GM10266 (cell line): ENCODE results near the gene ENO3.
"Not testable (repeated sequence)": the region's sequence is repeated elsewhere in the genome, so short reads cannot be mapped to it uniquely, and the experiment has no call there.

ENCODE experiments used
- DNase-seq: peaks from one replicate; pipeline ENCODE4 v3.0.0; 2012; ENCODE audit errors: extremely low spot score
- TF ChIP-seq, protein P1 (sequence below): IDR thresholded peaks from 2 replicates; pipeline ENCODE4 v1.5.1; 2012; ENCODE audit warnings: mild to moderate bottlenecking, low read depth; ENCODE audit not compliant: control insufficient read depth, insufficient read depth; ENCODE audit errors: missing control alignments

The ENO3 gene

DNA sequence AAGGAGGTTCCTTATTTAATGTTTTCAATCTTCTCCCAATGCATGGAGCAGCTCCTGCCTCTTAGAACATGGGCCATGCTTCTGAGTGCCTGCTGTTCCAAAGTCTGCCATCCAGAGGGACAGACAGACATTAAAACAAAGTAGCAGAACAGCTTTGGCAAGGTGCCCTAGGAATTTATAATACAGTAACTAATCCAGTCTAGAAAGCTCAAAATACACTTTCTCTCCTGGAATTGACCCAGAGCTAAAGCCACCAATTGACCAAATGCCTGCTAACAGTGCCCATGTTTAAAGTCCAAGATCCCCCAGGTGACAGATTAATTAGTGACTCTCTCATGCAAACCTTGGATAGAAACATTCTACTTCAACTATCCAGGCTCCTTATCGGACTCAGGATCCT lies 36.9 kb upstream of the ENO3 start:
- DNase-seq, result no peak
- TF ChIP-seq, protein P1, sequence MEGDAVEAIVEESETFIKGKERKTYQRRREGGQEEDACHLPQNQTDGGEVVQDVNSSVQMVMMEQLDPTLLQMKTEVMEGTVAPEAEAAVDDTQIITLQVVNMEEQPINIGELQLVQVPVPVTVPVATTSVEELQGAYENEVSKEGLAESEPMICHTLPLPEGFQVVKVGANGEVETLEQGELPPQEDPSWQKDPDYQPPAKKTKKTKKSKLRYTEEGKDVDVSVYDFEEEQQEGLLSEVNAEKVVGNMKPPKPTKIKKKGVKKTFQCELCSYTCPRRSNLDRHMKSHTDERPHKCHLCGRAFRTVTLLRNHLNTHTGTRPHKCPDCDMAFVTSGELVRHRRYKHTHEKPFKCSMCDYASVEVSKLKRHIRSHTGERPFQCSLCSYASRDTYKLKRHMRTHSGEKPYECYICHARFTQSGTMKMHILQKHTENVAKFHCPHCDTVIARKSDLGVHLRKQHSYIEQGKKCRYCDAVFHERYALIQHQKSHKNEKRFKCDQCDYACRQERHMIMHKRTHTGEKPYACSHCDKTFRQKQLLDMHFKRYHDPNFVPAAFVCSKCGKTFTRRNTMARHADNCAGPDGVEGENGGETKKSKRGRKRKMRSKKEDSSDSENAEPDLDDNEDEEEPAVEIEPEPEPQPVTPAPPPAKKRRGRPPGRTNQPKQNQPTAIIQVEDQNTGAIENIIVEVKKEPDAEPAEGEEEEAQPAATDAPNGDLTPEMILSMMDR, result no peak

DNA sequence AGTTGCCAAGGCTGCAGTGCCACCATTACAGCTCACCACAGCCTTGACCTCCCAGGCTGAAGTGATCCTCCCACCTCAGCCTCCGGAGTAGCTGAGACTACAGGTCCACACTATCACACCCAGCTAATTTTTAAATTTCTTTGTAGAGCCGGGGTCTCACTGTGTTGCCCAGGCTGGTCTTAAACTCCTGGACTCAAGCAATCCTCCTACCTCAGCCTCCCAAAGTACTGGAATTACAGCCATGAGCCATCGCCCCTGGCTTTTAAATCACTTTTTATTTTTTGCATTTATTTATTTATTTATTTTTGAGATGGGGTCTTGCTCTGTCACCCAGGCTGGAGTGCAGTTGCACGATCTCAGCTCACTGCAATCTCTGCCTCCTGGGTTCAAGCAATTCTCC lies 36.4 kb upstream of the ENO3 start:
- DNase-seq, result not testable (repeated sequence)

DNA sequence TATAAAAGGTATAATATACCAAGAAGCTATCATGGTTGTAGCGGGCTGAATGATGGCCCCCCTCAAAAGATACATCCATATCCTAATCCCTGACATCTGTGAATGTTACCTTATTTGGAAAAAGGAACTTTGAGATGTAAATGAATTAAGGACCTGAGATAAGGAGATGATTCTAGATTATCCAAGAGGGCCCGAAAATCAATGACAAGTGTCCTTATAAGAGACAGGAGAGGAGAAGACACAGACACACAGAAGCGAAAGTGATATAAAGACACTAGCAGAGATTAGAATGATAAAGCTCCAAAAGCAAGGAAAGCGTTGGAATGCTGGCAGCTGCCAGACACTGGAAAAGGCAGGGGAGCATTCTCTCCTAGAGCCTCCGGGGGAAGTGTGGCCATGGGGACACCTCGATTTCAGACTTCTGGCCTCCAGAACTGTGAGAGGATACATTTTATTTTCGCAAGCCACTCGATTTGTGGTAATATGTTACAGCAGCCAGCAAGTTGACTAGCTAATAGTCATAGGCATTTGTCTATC lies 31.3 kb upstream of the ENO3 start:
- DNase-seq, result no peak

DNA sequence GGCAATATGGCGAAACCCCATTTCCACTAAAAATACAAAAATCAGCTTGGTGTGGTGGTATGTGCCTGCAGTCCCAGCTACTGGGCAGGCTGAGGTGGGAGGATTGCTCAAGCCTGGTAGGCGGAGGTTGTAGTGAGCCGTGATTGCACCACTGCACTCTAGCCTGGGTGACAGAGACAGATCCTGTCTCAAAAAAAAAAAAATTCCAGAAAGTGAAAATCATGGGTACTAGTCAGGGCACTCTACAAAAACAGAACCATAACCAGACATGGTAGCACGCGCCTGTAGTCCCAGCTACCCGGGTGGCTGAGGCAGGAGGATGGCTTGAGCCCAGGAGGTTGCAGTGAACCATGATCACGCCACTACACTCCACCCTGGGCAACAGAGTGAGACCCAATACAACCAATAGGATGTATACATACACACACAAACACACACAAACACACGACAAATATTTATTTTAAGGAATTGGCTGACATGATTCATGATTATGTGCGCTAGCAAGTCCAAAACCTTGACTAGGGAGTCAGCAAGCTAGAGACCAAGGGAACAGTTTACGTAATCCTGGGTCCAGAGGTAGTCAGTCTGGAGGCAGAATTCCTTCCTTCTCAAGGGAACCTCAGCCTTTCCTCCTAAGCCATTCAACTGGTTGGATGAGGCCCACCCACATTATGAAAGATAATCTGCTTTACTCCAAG lies 30.4 kb upstream of the ENO3 start:
- TF ChIP-seq, protein P1, result no peak
- DNase-seq, result no peak

More for the DNA sequence above, 31.3 kb upstream of the ENO3 start:
- TF ChIP-seq, protein P1, result no peak

DNA sequence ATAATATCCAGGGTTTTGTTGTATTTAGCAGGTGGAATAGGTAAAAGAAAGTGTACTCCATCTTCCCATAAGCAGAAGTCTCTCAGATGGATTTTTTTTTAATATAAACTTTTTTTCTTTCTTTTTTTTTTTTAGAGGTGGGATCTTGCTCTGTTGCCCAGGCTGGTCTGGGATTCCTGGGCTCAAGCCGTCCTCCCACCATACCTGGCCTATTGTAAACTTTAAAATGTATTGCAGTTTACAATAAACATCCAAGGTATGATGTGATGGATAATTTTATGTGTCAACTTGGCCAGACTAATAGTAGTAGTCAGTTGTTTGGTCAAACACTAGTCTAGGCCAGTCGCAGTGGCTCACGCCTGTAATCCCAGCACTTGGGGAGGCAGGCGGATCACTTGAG lies 29.6 kb upstream of the ENO3 start:
- TF ChIP-seq, protein P1, result no peak
- no peak for DNase-seq

DNA sequence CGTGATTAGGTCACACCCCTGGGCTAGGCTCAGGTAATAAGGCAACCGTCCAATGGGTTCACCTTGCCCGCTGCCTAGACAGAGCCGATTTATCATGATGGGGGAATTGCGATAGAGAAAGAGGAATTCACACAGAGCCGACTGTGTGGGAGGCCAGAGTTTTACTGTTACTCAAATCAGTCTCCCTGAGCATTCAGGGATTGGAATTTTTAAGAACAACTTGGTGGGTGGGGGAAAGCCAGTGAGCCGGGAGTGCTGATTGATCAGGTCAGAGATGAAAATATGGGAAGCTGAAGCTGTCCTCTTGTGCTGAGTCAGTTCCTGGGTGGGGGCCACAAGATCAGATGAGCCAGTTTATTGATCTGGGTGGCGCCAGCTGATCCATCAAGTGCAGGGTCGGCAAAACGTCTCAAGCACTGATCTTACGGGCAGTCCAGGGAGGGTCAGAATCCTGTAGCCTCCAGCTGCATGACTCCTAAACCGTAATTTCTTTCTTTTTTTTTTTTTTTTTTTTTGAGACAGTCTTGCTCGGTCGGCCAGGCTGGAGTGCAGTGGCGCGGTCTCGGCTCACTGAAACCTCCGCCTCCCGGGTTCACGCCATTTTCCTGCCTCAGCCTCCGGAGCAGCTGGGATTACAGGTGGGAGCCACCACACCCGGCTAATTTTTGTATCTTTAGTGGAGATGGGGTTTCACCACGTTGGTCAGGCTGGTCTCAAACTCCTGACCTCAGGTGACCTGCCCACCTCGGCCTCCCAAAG lies 24.2 kb upstream of the ENO3 start:
- DNase-seq, result not testable (repeated sequence)

DNA sequence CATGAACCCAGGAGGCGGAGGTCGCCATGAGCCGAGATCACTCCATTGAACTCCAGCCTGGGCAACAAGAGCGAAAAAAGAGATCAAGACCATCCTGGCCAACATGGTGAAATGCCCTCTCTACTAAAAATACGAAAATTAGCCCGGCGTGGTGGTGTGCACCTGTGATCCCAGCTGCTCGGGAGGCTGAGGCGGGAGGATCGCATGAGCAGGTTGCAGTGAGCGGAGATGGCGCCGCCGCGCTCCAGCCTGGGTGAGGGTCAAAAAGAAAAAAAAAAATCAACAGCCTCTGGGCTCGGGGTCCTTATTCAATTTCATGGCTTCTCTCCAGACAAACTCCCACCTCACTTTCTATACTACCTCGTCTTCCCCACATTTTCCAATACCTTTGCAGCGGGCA lies 22.0 kb upstream of the ENO3 start:
- no peak for DNase-seq

DNA sequence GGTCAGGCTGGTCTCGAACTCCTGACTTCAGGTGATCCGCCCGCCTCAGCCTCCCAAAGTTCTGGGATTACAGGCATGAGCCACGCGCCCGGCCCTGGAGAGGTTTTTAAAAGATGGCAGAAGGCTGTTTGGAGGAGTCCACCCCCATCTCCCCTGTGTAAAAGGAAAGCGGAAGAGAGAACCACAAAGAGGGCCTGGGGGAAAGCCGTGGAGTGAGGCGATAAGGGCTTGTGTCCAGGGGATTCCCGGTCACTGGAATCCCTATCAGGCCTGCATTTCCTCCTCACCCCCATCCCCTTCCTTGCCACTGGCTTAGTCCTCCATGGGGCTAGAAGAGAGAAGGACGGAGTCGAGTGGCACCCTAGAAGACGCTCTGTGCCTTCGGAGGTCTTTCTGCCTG lies 19.0 kb upstream of the ENO3 start, which contains the start of gene GP1BA:
GP1BA (plus strand) TSS at position 315 of the 400 bp plus-strand sequence. CDS start 328 bp downstream, outside the sequence.
- TF ChIP-seq, protein P1, result no peak
- DNase-seq, result no peak

More for the DNA sequence above, 22.0 kb upstream of the ENO3 start:
- TF ChIP-seq, protein P1, result no peak
